Stimulated activated CD4-positive, alpha-beta T cell treated with anti-CD3 and anti-CD28 coated beads, Interleukin-4, amount 100 ng/mL, for 4 hours (primary cell): Measurements from ENCODE around the gene ADAMTS8.
A peak's percentile ranks its signal among the peaks of the same experiment; 100 is the strongest.

Experiments
- DNase-seq, 2 experiments: peaks; one replicate each; pipeline ENCODE4 v3.0.0-alpha.2; 2020

Gene ADAMTS8

DNA sequence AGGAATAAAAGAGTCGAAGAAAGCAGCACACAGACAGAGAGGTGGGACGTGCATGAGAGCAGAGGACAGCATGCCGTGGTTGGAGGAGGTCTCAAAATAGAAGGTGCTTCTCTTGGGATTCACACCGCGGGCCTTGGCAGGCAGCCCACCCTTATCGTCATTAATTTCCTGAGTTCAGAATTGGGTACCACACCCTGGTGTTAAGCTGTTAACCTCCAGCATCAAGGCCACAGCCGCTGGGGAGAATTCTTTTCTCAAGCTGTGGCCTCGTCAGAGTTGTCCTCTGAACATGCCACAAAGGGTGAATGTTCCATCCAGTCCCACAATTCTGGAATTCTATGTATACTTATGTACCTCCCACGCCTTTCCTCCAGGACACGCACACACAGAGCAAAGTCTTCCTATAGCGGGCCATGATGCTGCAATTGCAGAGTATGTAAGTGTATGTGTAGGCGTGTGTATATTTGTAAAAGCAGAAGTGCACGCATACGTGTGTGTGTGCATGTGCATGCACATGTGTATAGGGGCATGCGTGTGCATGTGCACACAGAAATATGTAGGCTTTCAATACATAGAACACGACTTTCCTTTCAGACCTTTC lies 39.0 kb downstream of the ADAMTS8 start:
- DNase-seq, result no peak

- DNase-seq, result peak in 1 of 2 experiments; percentile 26
Measured at GRCh38 chr11:130388607-130389205, 39.7 kb downstream of the ADAMTS8 start.

DNA sequence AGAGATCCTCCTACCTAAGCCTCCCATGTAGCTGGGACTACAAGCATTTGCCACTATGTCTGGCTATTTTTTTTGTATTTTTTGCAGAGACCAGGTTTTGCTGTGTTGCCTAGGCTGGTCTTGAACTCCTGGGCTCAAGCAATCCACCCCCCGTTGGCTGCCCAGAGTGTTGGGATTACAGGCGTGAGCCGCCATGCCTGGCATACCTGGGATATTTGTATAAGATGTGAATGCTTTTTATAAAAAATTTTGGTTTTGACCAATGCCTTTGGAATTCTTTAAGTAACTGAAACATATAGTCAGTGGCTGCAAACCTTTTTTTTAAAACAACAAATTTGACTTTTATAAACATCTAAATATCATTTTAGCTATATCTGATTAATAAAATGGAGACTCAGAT lies 42.4 kb downstream of the ADAMTS8 start:
- no peak for DNase-seq

- no peak for DNase-seq
Measured at GRCh38 chr11:130383344-130384211, 44.8 kb downstream of the ADAMTS8 start.

DNA sequence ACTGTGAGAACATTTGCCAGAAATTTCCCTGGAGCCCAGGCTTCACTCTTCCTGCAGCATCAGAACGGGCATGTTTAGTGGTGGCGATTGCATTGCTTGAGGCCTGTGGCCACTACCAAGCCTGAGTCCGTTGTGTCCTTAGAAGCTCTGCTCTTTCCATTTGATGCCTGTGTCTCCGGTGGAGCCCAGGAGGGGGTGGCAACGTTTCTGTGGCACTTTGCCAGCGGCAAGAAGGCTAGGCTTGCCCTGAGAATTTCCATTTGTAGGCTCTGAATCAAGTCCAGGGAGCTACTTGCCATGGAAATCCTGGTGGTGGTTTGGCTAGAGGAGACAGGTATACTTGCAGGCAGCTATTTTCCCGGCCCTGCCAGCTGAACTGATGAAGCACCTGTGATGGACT lies 47.1 kb downstream of the ADAMTS8 start:
- no peak for DNase-seq

GRCh38 chr11:130380778-130381177 lies 47.6 kb downstream of the ADAMTS8 start:
- no peak for DNase-seq

DNA sequence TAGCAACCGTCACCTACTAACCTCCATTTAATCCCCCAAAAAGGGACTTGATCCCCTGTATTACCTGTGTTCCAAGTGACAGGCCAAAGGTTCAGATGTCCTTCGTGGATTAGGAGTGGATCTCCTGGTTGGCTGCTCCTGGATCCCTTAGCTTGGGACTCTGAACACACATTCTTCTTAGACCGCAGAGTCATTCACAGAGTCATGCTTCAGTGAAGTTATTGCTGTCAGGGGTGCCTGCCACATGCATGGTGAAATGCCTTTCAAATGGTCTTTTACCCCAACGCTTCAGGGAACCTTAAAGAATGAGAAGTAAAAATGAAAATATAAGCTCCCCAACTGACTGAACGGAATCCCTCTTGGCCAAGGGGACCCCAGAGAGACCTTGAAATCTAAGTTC lies 49.1 kb downstream of the ADAMTS8 start:
- DNase-seq, result no peak

DNA sequence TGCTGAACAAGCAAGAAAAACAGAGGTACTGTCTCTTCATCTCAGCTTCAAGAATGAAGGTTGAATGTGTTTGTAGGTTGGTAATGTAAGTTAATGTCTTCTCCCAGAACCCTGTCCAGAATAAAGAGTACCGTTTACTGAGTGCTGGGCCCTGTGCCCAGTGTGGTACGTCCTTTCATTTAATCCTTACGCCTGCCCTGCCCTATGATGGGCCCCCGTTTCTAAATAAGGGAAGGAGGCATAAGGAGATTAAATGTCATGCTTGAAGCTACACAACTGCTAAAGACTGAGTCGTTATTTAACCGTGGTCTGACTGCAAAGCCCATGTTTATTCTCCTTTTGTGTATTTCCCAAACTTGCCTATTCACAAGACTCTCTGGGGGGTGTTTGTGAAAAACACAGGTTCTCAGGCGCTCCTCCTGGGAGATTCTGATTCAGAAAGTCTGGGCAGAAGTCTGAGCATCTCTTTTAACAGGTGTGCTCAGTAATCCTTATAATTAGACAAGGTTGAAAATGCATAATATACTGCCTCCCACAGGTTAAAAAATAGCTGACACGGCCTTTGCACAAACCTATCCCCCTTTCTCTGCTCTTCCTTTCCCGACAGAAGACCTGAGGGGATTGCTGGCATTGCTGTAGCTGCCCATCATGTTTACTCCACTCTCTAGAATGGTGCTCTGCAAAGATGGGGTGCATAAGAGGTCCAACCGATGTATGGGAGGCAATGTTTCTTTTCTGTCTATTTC lies 57.4 kb downstream of the ADAMTS8 start:
- DNase-seq, result no peak

- DNase-seq, result no peak
Measured at GRCh38 chr11:130369713-130370112, 58.7 kb downstream of the ADAMTS8 start.

GRCh38 chr11:130369141-130369691 lies 59.2 kb downstream of the ADAMTS8 start:
- no peak for DNase-seq

DNA sequence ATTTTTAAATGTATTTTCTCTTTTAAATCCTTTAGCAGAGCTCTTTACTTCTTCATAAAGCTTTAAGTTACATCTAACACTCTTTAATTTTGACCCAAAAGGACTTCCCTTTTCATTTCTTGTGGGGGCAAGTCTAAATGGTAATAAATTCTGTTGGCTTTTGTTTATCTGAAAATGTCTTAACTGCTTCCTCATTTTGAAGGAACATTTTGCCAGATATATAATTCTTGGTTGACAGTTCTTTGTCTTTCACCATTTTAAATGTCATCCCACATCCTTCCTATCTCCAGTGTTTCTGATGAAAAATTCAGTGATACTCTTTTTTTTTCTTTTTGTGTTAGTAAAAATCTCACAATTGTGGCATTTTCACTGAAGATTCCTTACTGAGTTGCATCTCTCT lies 69.0 kb downstream of the ADAMTS8 start:
- DNase-seq, result no peak

DNA sequence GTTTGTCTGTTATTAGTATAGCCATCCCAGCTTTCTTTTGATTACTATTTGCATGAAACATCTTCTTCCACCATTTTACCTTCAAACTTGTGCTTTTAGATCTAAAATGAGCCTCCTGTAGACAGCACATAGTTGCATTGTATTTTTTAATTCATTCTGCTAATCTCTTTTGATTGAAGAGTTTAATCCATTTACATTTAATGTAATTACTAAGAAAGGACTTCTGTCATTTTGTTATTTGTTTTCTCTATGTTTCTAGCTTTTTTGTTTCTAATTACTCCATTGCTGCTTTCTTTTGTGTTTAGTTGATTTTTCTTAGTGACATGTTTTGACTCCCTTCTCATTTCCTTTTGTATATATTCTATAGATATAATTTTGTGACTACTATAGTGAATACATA lies 70.0 kb downstream of the ADAMTS8 start:
- DNase-seq, result no peak
